ENCODE data around the gene PSMA8.
"Not testable (repeated sequence)": the region's sequence is repeated elsewhere in the genome, so short reads cannot be mapped to it uniquely, and the experiment has no call there.

Gene PSMA8

GRCh38 chr18:26230497-26230896 lies 96.8 kb downstream of the PSMA8 start:
- Histone ChIP-seq H3K79me2 (ENCODE audit: control insufficient read depth, insufficient read depth, low read length, unreplicated experiment) (peaks cover 15% of the 10 kb centered on the region), H3K27me3 (ENCODE audit: insufficient read depth, low read length) (no peaks in the 10 kb centered on the region), H3K4me1 (ENCODE audit: control insufficient read depth, insufficient read depth, low read length, unreplicated experiment) (peaks cover 13% of the 10 kb centered on the region), H3K4me3 (ENCODE audit: low read depth, low read length) (no peak overlapping the region), H2AFZ (ENCODE audit: low read length, unreplicated experiment) (no peak overlapping the region), H3K27ac (ENCODE audit: low read depth, low read length) (no peak overlapping the region), H3K36me3 (ENCODE audit: insufficient read depth, low read length) (no peaks in the 10 kb centered on the region)

- no peak overlapping the region for H3K4me3 ChIP-seq (ENCODE audit: low read depth, low read length)
- peaks cover 5% of the 10 kb centered on the region for H3K79me2 ChIP-seq (ENCODE audit: control insufficient read depth, insufficient read depth, low read length, unreplicated experiment)
Measured at GRCh38 chr18:26233208-26233607, 99.5 kb downstream of the PSMA8 start.

DNA sequence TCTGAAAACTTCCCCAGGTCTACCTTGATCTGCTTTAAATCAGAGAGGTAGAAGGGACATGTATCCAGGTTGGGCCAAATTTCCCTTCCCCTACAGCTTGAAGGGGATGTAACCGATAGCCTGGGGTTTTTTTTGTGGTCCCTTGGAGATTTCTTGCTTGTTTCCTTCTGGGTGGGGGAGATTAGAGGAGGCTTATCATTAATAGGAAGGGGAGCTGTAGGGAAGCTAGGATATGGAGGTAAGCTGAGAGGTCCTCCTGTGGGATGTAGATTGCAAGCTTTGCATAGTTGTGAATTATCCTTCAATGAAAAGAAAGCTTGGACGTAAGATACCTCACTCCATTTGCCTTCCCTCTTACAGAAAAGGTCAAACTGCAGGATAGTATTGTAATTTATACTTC lies 103.7 kb downstream of the PSMA8 start:
- not testable (repeated sequence) for H3K27ac ChIP-seq (ENCODE audit: low read depth, low read length); H2AFZ ChIP-seq (ENCODE audit: low read length, unreplicated experiment); H3K4me3 ChIP-seq (ENCODE audit: low read depth, low read length); H3K79me2 ChIP-seq (ENCODE audit: control insufficient read depth, insufficient read depth, low read length, unreplicated experiment); H3K4me1 ChIP-seq (ENCODE audit: control insufficient read depth, insufficient read depth, low read length, unreplicated experiment); H3K27me3 ChIP-seq (ENCODE audit: insufficient read depth, low read length); H3K36me3 ChIP-seq (ENCODE audit: insufficient read depth, low read length)

More at GRCh38 chr18:26233208-26233607, 99.5 kb downstream of the PSMA8 start:
- H3K27me3 ChIP-seq (ENCODE audit: insufficient read depth, low read length): no peaks in the 10 kb centered on the region
- H3K36me3 ChIP-seq (ENCODE audit: insufficient read depth, low read length): no peaks in the 10 kb centered on the region
- H3K27ac ChIP-seq (ENCODE audit: low read depth, low read length): no peak overlapping the region
- H3K4me1 ChIP-seq (ENCODE audit: control insufficient read depth, insufficient read depth, low read length, unreplicated experiment): peaks cover 1% of the 10 kb centered on the region
- no peak overlapping the region for H2AFZ ChIP-seq (ENCODE audit: low read length, unreplicated experiment)

DNA sequence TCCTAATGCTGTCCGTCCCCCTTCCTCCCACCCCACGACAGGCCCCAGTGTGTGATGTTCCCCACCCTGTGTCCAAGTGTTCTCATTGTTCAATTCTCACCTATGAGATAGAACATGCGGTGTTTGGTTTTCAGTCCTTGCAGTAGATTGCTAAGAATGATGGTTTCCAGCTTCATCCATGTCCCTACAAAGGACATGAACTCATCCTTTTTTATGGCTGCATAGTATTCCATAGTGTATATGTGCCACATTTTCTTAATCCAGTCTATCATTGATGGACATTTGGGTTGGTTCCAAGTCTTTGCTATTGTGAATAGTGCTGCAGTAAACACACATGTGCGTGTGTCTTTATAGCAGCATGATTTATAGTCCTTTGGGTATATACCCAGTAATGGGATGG lies 105.0 kb downstream of the PSMA8 start:
- not testable (repeated sequence) for H3K27ac ChIP-seq (ENCODE audit: low read depth, low read length); H3K36me3 ChIP-seq (ENCODE audit: insufficient read depth, low read length); H3K4me1 ChIP-seq (ENCODE audit: control insufficient read depth, insufficient read depth, low read length, unreplicated experiment); H3K4me3 ChIP-seq (ENCODE audit: low read depth, low read length); H2AFZ ChIP-seq (ENCODE audit: low read length, unreplicated experiment); H3K27me3 ChIP-seq (ENCODE audit: insufficient read depth, low read length); H3K79me2 ChIP-seq (ENCODE audit: control insufficient read depth, insufficient read depth, low read length, unreplicated experiment)

GRCh38 chr18:26242392-26242791 lies 108.7 kb downstream of the PSMA8 start:
- H3K27ac ChIP-seq (ENCODE audit: low read depth, low read length); H3K36me3 ChIP-seq (ENCODE audit: insufficient read depth, low read length): not testable (repeated sequence)

More at GRCh38 chr18:26242392-26242791, 108.7 kb downstream of the PSMA8 start:
- not testable (repeated sequence) for H3K4me3 ChIP-seq (ENCODE audit: low read depth, low read length); H3K27me3 ChIP-seq (ENCODE audit: insufficient read depth, low read length); H3K79me2 ChIP-seq (ENCODE audit: control insufficient read depth, insufficient read depth, low read length, unreplicated experiment); H3K4me1 ChIP-seq (ENCODE audit: control insufficient read depth, insufficient read depth, low read length, unreplicated experiment); H2AFZ ChIP-seq (ENCODE audit: low read length, unreplicated experiment)

Data from ACC112 (cell line).